ENCODE measurements around the gene TP73. TPM values are rescaled to one million over a fixed set of nuclear protein-coding genes. Genes with fewer than 3 reads are reported as not detected.
A peak's percentile ranks its signal among the peaks of the same experiment; 100 is the strongest.

TP73 gene
- total and polyA plus RNA-seq, 2 experiments from 2014 or later: not detected

DNA sequence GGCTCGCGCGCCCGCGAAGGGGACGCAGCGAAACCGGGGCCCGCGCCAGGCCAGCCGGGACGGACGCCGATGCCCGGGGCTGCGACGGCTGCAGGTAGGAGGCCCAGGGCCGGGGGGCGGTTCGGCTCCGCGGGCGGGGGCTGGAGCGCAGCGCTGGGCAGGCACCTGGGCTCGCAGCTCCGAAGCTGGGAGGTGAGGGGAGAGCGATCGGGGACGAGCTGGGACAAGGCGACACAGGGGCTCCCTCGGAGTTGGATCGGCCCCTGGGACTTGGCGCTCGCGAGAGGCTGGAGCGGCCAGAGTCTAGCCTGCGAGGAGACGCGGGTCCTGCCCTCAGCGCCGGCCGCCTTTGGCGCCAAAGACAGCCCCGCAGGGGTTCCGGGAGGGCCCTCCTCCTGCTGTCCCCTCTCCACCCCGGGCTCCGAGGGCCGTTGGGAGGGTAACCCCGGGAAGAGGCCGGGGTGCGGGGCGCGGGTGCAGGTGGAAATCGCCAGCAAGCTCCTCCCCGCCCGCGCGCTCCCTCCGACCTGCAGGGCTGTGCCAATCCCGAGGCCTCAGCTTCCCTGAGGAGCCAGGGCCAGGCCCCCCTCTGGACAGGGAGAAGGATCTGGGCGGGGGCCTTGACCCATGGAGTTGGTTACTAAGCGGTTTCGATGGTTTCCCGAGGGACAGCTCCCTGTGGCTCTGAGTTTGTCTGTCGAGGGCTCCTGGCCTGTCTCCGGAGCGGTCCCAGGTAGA lies 401 bp downstream of the TP73 start:
- in situ Hi-C loops (cut with MboI): no loop called here
- peaks cover 69% of the 10 kb centered on the region for H3K27me3 ChIP-seq (replicated peaks; ENCODE audit: insufficient read depth)
- H4K20me1 ChIP-seq (ENCODE audit: insufficient read depth): no peaks in the 10 kb centered on the region
- H3K36me3 ChIP-seq (ENCODE audit: low read depth): no peaks in the 10 kb centered on the region
- H3K4me3 ChIP-seq: no peak overlapping the region
- peak; percentile 40 for TF ChIP-seq EZH2 (IDR thresholded peaks at IDR 0.05; ENCODE audit: insufficient read depth, poor library complexity, severe bottlenecking)
- no peak for TF ChIP-seq EZH2phosphoT487 (IDR thresholded peaks at IDR 0.05; ENCODE audit: insufficient read depth, low read depth)
- H2AFZ ChIP-seq: no peak overlapping the region
- 0 out of 2 replicates have a peak, but pooled peaks cover 4% of the 10 kb centered on the region for H3K4me1 ChIP-seq (ENCODE audit: insufficient read depth)
- 4 to 8% methylated on average over 33 to 52 of the region's 68 CpGs for WGBS, 2 experiments (ENCODE audit: low coverage in 1 of 2, low lambda C conversion rate in 2 of 2, missing lambda C conversion rate in 2 of 2)
- no peak overlapping the region for H3K9ac ChIP-seq
- peaks cover 12% of the 10 kb centered on the region for H3K79me2 ChIP-seq (ENCODE audit: insufficient read depth)
- no peaks in the 10 kb centered on the region for H3F3A ChIP-seq (ENCODE audit: insufficient read depth)
- H3K9me3 ChIP-seq (ENCODE audit: low read depth): no peaks in the 10 kb centered on the region
- H3K4me2 ChIP-seq (ENCODE audit: unreplicated experiment): no peak overlapping the region
- H3K9me2 ChIP-seq (ENCODE audit: insufficient read depth): no peaks in the 10 kb centered on the region
- H3K27ac ChIP-seq: no peak overlapping the region
- DNase-seq: no peak

GRCh38 chr1:3653286-3653618 lies 936 bp downstream of the TP73 start:
- H3K9me3 ChIP-seq (ENCODE audit: low read depth): no peaks in the 10 kb centered on the region
- 1 to 5% methylated on average over 10 of the region's 10 CpGs for WGBS, 2 experiments (ENCODE audit: low coverage in 1 of 2, low lambda C conversion rate in 2 of 2, missing lambda C conversion rate in 2 of 2)
- H4K20me1 ChIP-seq (ENCODE audit: insufficient read depth): no peaks in the 10 kb centered on the region
- in situ Hi-C loops (cut with MboI): no loop called here
- H3K4me3 ChIP-seq: no peak overlapping the region
- H3K9ac ChIP-seq: no peak overlapping the region
- no peaks in the 10 kb centered on the region for H3K9me2 ChIP-seq (ENCODE audit: insufficient read depth)
- DNase-seq: no peak
- H3K79me2 ChIP-seq (ENCODE audit: insufficient read depth): peaks cover 12% of the 10 kb centered on the region
- H3K27ac ChIP-seq: no peak overlapping the region
- H3K4me2 ChIP-seq (ENCODE audit: unreplicated experiment): no peak overlapping the region
- no peak overlapping the region for H2AFZ ChIP-seq
- H3F3A ChIP-seq (ENCODE audit: insufficient read depth): no peaks in the 10 kb centered on the region
- no peaks in the 10 kb centered on the region for H3K36me3 ChIP-seq (ENCODE audit: low read depth)
- TF ChIP-seq EZH2phosphoT487 (IDR thresholded peaks at IDR 0.05; ENCODE audit: insufficient read depth, low read depth) (0 out of 2 replicates have a peak, but pooled peaks have one; percentile 19), EZH2 (IDR thresholded peaks at IDR 0.05; ENCODE audit: insufficient read depth, poor library complexity, severe bottlenecking) (no peak)
- peaks cover 71% of the 10 kb centered on the region for H3K27me3 ChIP-seq (replicated peaks; ENCODE audit: insufficient read depth)
- 0 out of 2 replicates have a peak, but pooled peaks cover 4% of the 10 kb centered on the region for H3K4me1 ChIP-seq (ENCODE audit: insufficient read depth)

DNA sequence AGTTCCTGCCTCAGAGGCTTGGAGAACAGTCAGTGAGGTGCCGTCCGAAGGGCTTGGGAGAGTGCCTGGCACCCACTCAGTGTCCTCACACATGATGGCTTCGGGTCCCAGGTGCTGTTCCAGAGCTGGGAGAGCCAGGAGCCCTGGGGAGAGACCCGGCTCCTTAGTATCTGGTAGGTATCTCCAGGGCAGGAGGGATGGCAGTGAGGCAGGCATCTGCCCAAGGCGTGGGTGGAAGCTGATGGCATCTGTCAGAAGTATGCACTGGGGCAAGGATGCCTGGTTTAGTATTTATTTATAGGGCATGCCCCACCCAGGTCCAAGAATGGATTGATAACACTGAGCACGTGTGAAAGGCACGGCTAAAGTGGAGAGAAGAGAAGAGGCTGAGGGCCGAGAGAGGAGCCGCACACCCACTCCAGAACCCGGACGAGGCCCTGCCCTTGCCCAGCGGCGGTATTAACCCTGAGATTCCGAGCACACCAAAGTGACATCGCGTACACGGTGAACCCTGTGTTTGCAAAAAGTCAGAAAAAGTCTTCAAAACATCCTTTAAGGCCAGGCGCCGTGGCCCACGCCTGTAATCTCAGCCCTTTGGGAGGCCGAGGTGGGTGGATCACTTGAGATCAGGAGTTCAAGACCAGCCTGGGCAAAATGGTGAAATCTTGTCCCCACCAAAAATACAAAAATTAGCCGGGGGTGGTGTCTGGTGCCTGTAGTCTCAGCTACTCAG lies 2.4 kb downstream of the TP73 start:
- H4K20me1 ChIP-seq (ENCODE audit: insufficient read depth): no peaks in the 10 kb centered on the region
- no peaks in the 10 kb centered on the region for H3K36me3 ChIP-seq (ENCODE audit: low read depth)
- in situ Hi-C loops (cut with MboI): no loop called here
- no peak overlapping the region for H3K4me2 ChIP-seq (ENCODE audit: unreplicated experiment)
- WGBS, 2 experiments (ENCODE audit: low coverage in 1 of 2, low lambda C conversion rate in 2 of 2, missing lambda C conversion rate in 2 of 2): 53 to 65% methylated on average over 22 of the region's 22 CpGs
- no peak for DNase-seq
- no peaks in the 10 kb centered on the region for H3K4me1 ChIP-seq (ENCODE audit: insufficient read depth)
- H3K27me3 ChIP-seq (replicated peaks; ENCODE audit: insufficient read depth): peaks cover 80% of the 10 kb centered on the region
- H3K4me3 ChIP-seq: no peak overlapping the region
- no peaks in the 10 kb centered on the region for H3K9me3 ChIP-seq (ENCODE audit: low read depth)
- H2AFZ ChIP-seq: no peak overlapping the region
- H3K79me2 ChIP-seq (ENCODE audit: insufficient read depth): peaks cover under 1% of the 10 kb centered on the region; the same call in 1 of the 2 replicates
- H3F3A ChIP-seq (ENCODE audit: insufficient read depth): no peaks in the 10 kb centered on the region
- no peak overlapping the region for H3K27ac ChIP-seq
- H3K9me2 ChIP-seq (ENCODE audit: insufficient read depth): no peaks in the 10 kb centered on the region
- TF ChIP-seq EZH2phosphoT487 (IDR thresholded peaks at IDR 0.05; ENCODE audit: insufficient read depth, low read depth): no peak
- TF ChIP-seq EZH2 (IDR thresholded peaks at IDR 0.05; ENCODE audit: insufficient read depth, poor library complexity, severe bottlenecking): no peak
- no peak overlapping the region for H3K9ac ChIP-seq

DNA sequence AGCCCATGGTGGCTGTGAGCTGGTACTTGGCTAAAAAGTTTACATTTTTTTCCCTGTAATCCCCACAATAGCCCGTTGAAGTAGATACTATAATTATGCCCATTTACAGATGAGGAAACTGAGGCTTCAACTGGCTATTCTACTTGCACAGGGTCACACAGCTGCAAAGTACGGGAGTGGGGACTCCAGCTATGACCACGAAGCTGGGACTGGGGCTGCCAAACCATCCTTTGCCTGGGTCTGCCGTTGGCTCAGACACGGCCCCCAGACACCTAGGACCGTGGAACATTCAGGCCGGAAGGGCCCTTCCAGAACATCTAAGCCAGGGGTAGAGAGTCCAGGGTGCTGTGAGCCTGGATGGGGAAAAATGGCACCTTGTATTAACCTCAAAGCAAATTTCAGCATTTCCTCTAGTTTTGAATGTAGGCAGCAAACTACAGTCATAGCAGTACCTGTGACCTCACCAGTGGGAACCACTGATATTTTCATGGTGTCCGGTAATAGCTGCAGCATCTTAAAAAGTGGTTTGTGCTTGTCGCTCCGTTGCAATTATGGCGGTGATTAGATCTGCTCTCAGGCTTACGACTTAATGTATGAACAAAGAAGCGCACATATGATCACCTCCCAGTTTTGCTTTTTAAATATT lies 4.3 kb downstream of the TP73 start:
- 73 to 74% methylated on average over 13 of the region's 13 CpGs for WGBS, 2 experiments (ENCODE audit: low coverage in 1 of 2, low lambda C conversion rate in 2 of 2, missing lambda C conversion rate in 2 of 2)
- TF ChIP-seq EZH2 (IDR thresholded peaks at IDR 0.05; ENCODE audit: insufficient read depth, poor library complexity, severe bottlenecking) (no peak), EZH2phosphoT487 (IDR thresholded peaks at IDR 0.05; ENCODE audit: insufficient read depth, low read depth) (no peak)
- no peak overlapping the region for H3K27ac ChIP-seq

More for the DNA sequence above, 4.3 kb downstream of the TP73 start:
- Histone ChIP-seq H3K4me3 (no peak overlapping the region), H3K36me3 (ENCODE audit: low read depth) (no peaks in the 10 kb centered on the region), H2AFZ (no peak overlapping the region), H3K9me3 (ENCODE audit: low read depth) (no peaks in the 10 kb centered on the region), H3K79me2 (ENCODE audit: insufficient read depth) (no peaks in the 10 kb centered on the region), H3K9ac (no peak overlapping the region), H4K20me1 (ENCODE audit: insufficient read depth) (no peaks in the 10 kb centered on the region), H3K4me1 (ENCODE audit: insufficient read depth) (no peaks in the 10 kb centered on the region), H3K9me2 (ENCODE audit: insufficient read depth) (no peaks in the 10 kb centered on the region), H3K27me3 (replicated peaks; ENCODE audit: insufficient read depth) (peaks cover 73% of the 10 kb centered on the region), H3K4me2 (ENCODE audit: unreplicated experiment) (no peak overlapping the region), H3F3A (ENCODE audit: insufficient read depth) (no peaks in the 10 kb centered on the region)
- in situ Hi-C loops (cut with MboI): no loop called here
- DNase-seq: no peak

Measured in GM23248 (cell line).